ENCODE data around the gene GRM8.
A peak's percentile ranks its signal among the peaks of the same experiment; 100 is the strongest.

GRM8 gene

DNA sequence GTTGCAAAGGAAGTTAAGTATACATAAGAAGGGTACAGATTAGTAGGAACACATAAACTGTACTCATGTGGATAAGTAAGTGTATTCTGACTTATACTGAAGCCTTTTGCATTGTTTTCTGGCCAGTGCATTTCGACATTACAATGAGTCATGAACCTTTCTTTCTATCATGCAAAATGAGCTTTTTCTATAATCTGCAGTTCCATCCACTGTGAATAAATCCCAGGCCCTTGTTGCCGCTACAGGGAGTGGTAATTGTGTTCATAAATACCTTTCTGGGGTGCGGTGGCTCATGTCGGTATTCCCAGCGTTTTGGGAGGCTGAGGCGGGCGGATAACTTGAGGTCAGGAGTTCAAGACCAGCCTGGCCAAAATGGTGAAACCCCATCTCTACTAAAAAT lies 858.3 kb downstream of the GRM8 start:
- TF ChIP-seq, protein P1, sequence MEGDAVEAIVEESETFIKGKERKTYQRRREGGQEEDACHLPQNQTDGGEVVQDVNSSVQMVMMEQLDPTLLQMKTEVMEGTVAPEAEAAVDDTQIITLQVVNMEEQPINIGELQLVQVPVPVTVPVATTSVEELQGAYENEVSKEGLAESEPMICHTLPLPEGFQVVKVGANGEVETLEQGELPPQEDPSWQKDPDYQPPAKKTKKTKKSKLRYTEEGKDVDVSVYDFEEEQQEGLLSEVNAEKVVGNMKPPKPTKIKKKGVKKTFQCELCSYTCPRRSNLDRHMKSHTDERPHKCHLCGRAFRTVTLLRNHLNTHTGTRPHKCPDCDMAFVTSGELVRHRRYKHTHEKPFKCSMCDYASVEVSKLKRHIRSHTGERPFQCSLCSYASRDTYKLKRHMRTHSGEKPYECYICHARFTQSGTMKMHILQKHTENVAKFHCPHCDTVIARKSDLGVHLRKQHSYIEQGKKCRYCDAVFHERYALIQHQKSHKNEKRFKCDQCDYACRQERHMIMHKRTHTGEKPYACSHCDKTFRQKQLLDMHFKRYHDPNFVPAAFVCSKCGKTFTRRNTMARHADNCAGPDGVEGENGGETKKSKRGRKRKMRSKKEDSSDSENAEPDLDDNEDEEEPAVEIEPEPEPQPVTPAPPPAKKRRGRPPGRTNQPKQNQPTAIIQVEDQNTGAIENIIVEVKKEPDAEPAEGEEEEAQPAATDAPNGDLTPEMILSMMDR (IDR thresholded peaks at IDR 0.05; ENCODE audit: insufficient read depth, low read depth, low read length, missing control alignments): no peak
- peak; percentile 51 for DNase-seq (ENCODE audit: low read depth)
- H3K4me3 ChIP-seq (ENCODE audit: low read length): no peak overlapping the region

Measured in epithelial cell of esophagus (primary cell).